ENCODE results near the gene KAT6B.
A peak's percentile ranks its signal among the peaks of the same experiment; 100 is the strongest.

KAT6B gene

GRCh38 chr10:74822101-74822500 is 4.3 kb upstream of the KAT6B start:
- DNase-seq (ENCODE audit: low read depth): no peak
- no peak overlapping the region for H3K4me3 ChIP-seq (ENCODE audit: low read depth, low read length)

GRCh38 chr10:74822521-74823089 is 3.8 kb upstream of the KAT6B start:
- DNase-seq (ENCODE audit: low read depth): peak; percentile 19
- H3K4me3 ChIP-seq (ENCODE audit: low read depth, low read length): no peak overlapping the region

DNA sequence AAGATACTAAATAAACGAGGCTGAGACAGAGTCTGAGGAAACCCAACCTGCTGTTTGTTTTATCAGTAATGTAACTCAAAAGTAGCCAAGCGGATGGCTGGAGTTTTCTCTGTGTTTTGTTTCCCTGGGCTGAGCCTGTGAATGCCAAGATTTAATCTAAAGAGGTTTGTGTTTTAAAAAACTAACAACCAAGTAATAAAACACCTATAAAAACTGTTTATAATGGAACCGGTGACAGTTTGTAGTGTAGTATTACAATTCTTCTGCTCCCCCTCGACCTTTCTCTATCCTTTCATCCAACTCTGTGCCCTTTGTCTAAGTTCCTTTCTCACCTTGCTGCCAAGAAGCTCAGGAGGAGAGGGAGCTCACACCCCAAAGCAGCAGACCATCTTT is 2.6 kb upstream of the KAT6B start:
- no peak for DNase-seq (ENCODE audit: low read depth)
- H3K4me3 ChIP-seq (ENCODE audit: low read depth, low read length): no peak overlapping the region

DNA sequence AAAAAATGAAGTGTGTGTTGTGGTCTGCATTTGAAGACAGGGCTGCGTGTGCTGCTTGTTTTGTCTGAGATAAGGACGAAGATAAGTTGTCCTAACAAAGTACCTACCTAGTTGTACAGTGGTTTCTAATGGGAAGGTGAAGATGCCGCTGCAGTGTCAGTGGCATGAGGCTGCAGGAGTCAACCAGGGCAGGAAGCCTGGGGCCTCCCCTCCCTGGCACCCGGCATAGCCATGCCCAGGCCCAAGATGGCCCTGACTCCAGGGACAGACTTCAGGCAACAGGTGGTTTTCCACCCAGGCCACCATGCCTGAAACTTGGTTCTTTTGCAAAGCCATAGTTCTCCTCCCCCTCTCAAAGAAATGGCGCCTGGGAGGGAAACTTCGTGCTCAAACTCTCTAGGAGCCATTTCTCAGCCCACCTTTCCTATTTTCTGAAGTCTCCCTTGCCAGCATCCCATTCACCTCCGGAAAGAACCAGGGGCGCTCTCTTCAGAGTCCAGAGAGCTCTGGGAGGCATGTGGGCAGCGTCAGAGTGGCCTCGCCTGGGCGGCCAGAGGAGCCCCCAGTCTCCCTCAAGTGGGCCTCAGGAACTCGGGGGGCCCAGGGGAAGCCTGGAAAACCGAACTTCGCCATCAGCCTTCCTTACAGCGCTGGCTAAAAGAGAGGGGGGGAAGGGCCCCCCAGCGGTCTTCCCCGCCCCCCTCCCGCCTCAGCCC is 2.1 kb upstream of the KAT6B start:
- H3K4me3 ChIP-seq (ENCODE audit: low read depth, low read length): peak overlapping the region; percentile 86
- DNase-seq (ENCODE audit: low read depth): no peak

GRCh38 chr10:74824900-74825370 is 1.5 kb upstream of the KAT6B start:
- DNase-seq (ENCODE audit: low read depth): no peak
- peak overlapping the region; percentile 86 for H3K4me3 ChIP-seq (ENCODE audit: low read depth, low read length)

- peak; percentile 12 for DNase-seq (ENCODE audit: low read depth)
- peak overlapping the region; percentile 86 for H3K4me3 ChIP-seq (ENCODE audit: low read depth, low read length)
Measured at GRCh38 chr10:74825371-74826141, 844 bp upstream of the KAT6B start.

- DNase-seq (ENCODE audit: low read depth): no peak
- peak overlapping the region; percentile 64 for H3K4me3 ChIP-seq (ENCODE audit: low read depth, low read length)
Measured at GRCh38 chr10:74827045-74827441, 643 bp downstream of the KAT6B start.

DNA sequence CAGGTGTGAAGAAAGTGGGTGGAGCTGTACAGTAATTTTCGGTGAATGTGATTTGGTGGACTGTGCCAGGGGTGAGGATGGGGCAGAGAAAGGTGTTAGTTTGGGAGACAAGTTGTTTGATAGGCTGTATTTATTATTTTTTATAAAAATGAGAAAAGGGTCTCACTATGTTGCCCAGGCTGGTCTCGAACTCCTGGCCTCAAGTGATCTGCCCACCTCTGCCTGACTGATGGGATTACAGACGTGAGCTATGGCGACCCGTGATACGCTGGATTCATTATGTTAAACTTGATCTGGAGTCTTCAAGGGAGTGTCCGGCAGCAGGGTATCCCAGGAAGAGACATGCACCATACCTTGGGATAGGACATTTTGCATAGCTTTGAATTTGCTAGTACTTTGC is 1.3 kb downstream of the KAT6B start:
- H3K4me3 ChIP-seq (ENCODE audit: low read depth, low read length): peak overlapping the region; percentile 64
- no peak for DNase-seq (ENCODE audit: low read depth)

DNA sequence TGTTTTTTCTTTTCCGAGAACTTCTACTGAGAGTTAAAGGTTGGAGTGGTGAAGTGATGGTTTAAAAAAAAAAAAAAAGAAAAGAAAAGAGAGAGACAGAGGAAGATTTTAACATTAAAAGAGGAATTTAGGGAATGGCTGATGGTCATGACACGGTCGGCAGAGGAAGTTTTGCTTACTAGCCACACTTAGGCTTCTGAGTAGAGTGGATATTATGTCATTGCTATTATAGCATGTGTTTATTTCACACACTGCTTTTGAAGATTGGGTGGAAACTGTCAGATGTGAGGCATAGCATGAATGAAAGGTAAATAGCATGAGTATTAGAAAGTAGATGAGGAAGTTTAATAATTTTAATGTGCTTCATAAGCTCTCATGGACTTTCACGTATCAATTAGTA is 2.5 kb downstream of the KAT6B start:
- H3K4me3 ChIP-seq (ENCODE audit: low read depth, low read length): no peak overlapping the region
- no peak for DNase-seq (ENCODE audit: low read depth)

DNA sequence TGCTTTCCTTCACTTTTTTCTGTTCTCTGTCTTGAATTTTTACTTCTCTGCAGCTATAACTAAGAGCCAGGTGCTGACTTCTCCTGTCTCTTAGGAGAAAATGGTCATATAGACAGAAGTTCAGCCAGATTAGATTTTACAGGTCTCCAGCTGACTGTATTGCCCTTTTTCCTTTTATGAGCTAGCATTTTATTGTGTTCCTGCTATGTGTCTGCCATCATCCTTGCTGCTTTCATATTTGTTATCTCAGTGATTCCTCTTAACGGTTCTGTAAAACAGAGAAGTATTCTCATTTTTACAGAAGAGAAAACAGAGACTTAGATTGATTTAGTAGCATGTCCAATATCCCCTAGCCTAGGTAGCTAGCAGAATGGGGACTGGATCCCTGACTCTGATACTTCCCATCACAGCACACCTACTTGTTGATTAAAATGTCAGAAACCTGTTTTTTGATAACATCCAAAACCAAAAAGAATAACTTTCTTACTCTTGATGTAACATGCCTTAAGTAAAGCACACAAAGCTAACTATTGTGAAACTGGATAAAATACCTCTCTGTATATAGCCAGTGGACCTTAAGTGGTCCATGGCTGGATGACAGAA is 5.2 kb downstream of the KAT6B start:
- DNase-seq (ENCODE audit: low read depth): no peak
- no peak overlapping the region for H3K4me3 ChIP-seq (ENCODE audit: low read depth, low read length)

- no peak for DNase-seq (ENCODE audit: low read depth)
- no peak overlapping the region for H3K4me3 ChIP-seq (ENCODE audit: low read depth, low read length)
Measured at GRCh38 chr10:74835963-74836362, 9.6 kb downstream of the KAT6B start.

DNA sequence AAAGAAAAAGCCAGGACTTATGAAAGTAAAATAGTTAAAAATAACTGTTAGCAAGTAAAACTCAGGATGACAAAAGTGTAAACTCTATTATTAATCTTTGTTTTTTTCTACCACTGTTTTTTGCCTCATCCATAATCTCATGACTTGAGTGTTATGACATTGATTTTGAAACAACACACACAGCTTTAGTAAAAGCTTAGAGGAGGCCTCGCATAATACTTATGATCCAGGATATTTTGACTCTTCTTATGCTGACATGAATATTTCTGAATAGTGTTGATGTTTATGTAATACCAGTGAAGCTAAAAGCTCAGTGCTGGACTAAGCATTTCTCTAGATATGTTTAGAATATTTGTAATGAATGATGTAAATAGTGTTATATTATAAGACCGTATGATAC is 10.5 kb downstream of the KAT6B start:
- no peak for DNase-seq (ENCODE audit: low read depth)
- H3K4me3 ChIP-seq (ENCODE audit: low read depth, low read length): no peak overlapping the region

- no peak for DNase-seq (ENCODE audit: low read depth)
- no peak overlapping the region for H3K4me3 ChIP-seq (ENCODE audit: low read depth, low read length)
Measured at GRCh38 chr10:74837743-74838142, 11.3 kb downstream of the KAT6B start.

DNA sequence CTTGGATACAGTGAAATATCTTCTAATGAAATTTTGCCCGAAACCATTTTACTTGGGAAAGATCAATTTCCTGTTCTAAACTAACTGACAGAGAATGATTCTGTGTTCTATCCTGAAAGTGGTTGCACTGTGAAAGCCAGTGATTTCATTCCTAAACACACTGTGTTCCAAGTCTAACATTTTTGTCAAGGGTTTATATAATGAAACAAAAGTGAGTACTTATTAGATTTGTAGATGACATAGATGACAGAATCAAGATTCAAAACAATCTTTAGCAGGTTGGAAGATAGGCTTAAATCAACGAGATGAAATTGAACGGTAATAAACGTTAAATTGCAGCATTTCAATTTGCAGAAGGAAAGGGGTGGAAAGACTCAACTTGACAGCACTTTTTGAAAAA is 13.3 kb downstream of the KAT6B start:
- H3K4me3 ChIP-seq (ENCODE audit: low read depth, low read length): no peak overlapping the region
- DNase-seq (ENCODE audit: low read depth): no peak

- DNase-seq (ENCODE audit: low read depth): no peak
- H3K4me3 ChIP-seq (ENCODE audit: low read depth, low read length): no peak overlapping the region
Measured at GRCh38 chr10:74841265-74841973, 15.0 kb downstream of the KAT6B start.

DNA sequence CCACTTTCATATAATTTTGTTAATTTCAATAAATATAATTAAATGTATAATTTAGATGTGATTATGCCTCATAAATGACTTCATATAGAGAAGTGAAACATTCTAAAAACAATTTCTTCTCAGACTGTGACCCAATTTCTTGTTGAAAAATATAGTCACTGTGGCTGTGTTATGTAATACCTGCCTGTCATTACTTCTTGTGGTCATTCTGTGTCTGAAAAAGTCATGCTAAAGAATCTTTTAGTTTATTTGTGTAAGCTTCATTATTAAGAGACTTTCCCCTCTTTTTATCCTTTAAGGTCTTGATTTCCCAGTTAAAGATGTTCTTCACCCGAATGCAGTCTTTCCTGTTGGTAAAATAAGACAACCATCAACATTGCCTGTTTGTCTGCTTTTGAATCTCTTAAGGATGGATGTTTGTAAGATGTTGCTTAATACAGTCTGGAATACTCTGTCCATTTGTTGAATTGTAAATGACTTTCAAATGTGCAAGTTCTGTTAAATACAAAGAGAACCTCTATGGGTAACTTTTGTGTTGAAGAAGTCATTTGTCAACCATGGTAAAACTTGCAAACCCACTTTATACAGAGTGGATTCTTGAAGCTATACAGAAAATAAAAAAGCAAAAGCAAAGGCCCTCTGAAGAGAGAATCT is 16.0 kb downstream of the KAT6B start:
- H3K4me3 ChIP-seq (ENCODE audit: low read depth, low read length): no peak overlapping the region
- no peak for DNase-seq (ENCODE audit: low read depth)

GRCh38 chr10:74846958-74847357 is 20.6 kb downstream of the KAT6B start:
- no peak overlapping the region for H3K4me3 ChIP-seq (ENCODE audit: low read depth, low read length)

GRCh38 chr10:74851831-74852230 is 25.4 kb downstream of the KAT6B start:
- no peak for DNase-seq (ENCODE audit: low read depth)
- H3K4me3 ChIP-seq (ENCODE audit: low read depth, low read length): no peak overlapping the region

More at GRCh38 chr10:74846958-74847357, 20.6 kb downstream of the KAT6B start:
- DNase-seq (ENCODE audit: low read depth): no peak

DNA sequence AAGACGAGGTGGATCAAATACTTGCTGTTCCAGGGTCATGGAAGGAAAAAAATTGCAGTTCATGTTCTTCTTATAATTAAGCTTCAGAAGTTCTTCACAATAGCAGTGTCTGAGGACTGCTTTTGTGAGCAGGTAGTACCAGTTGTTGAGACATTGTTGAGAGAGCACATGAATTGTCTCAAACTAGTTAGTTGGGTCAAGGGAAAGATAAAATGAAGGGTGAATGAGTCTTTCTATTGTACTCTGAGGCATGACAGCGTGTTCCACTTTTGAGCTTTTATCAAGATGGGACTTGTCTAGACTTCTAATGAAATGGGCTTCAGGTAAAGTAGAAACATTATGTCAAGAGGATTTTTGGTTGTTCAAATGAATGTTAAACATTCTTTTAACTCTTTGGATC is 26.0 kb downstream of the KAT6B start:
- no peak for DNase-seq (ENCODE audit: low read depth)
- no peak overlapping the region for H3K4me3 ChIP-seq (ENCODE audit: low read depth, low read length)

Measured in skeletal muscle cell (primary cell).